Stimulated activated CD8-positive, alpha-beta memory T cell treated with anti-CD3 and anti-CD28 coated beads, Interleukin-7, amount 100 ng/mL, for 24 hours (primary cell): ENCODE measurements around the gene VTN.

ENCODE experiments used
- DNase-seq: peaks from one replicate; pipeline ENCODE4 v3.0.0-alpha.2; 2020; ENCODE audit warnings: low read depth

VTN gene

DNA sequence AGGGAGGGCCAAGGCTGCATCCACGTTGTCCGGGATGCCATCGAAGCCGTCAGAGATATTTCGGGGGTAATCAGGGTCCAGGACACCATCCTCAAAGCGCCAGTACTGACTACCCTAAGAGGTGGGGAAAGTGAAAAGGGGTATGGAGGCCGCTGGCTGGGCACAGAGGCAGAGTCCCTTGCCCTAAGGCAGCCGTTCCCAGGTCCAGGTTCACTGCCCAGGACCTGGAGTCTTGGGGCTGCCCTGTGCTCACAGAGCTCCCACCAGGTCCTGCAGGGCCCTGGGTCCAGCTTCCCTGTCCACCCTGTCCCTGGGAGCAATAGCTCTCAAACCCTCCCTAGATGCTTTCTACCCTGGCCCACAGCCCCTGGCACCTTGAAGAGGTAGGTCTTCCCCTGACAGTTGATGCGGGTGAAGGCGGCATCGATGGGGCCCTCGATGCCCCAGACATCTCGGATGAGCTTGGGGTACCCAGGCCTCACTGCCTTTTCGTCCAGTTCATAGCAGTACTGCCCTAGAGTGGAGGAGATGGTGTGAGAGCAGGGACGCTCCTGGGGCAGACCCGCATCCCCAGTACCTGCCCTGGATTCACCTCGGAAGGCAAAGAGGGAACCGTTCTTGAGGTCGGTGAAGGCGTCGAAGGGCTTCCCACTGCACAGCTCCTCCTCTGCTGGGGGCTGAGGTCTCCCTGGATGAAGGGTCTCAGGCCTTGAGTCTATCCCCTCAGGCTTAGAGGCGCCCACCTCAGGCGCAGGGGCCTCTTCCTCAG, 1.0 kb downstream of the VTN start:
- DNase-seq: no peak

DNA sequence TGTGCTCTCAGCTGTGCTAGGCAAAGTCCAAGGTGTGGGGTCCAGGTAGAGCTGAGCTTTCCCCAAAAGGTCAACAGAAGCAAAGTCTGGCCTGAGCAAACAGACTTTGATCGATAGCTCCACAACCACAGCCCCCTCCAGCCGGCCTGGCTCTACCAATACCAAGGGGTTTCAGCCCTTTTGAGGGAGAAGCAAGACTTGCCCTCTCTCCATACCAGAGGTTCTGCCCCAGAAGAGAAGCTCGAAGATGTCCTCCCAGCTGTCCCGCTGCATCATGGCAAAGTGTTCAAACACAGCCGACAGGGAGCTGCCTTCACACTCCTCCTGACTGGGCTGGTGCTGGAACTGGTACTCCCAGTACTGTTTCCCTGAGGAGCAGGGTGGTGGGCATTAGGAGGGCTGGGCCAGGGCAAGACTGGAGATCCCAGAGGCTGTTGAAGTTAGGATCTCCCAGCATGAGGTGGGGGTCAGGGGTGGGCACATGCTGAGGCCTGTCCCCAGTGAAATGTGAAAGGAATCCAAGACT, 1.7 kb downstream of the VTN start:
- DNase-seq: no peak

DNA sequence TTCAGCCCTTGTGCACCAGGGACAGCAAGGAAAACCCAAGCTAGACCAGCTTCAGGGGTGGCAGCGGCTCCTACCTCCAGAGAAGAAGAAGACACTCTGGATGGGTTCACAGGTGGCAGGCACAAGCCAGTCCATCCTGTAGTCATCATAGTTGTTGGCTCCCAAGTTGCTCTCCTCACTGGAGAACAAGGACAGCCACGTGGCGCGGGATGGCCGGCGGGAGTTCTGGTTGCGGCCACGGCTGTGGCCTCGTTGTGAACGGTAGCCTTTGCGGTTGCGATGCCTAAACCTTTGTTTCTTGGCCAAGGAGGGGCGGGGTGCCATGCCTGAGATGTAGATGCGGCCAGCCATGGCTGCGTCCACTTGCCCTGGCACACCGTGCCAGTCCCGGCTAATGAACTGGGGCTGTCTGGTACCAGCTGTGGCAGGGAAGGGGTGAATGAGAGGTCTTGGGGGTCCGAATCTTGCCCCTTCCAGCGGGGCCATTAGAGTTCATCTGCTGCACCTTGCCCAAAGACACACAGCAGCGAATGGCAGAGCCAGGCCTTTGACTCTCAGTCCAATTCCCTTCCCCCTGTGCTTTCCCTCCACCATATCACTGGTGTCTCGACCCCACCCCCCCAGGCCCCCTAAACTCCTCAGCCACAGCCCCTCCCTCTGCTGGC, 2.3 kb downstream of the VTN start:
- no peak for DNase-seq

DNA sequence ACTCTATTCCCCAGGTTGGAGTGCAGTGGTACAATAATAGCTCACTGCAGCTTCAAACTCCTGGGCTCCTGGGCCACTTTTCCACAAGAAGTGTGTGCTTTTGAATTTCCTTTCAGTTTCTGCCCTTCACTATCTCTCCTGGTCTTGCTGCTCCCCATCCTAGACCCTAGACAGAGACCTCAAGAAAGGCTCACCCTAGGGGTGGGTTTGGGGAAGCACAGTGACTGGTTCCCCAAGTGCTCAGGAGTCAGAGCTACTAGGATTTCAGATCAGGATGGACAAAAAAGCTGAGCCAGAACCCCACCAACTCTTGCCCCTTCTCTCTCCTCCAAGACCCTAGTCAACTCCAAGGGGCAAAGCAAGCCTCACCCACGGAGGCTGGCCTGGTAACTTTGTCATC, 3.5 kb downstream of the VTN start:
- no peak for DNase-seq

DNA sequence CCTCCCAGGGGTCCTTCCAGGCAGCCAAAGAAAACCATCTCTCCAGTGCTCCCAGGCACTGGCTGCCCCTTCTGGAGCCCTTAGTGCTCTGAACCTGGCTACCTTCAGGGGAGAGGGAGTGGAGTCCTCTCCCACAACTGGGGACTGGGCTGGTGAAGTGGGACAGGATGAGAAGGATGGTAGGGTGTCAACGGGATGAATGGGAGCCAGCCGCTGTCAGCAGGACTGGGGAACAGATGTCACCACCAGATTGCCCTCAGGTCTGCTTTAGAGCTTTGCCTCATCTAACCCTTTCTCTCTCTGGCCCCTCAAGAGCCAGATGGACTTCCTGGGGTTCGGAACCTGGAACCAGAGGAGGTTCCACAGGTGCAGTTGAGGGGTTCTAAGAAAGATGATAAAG, 4.6 kb downstream of the VTN start:
- no peak for DNase-seq

DNA sequence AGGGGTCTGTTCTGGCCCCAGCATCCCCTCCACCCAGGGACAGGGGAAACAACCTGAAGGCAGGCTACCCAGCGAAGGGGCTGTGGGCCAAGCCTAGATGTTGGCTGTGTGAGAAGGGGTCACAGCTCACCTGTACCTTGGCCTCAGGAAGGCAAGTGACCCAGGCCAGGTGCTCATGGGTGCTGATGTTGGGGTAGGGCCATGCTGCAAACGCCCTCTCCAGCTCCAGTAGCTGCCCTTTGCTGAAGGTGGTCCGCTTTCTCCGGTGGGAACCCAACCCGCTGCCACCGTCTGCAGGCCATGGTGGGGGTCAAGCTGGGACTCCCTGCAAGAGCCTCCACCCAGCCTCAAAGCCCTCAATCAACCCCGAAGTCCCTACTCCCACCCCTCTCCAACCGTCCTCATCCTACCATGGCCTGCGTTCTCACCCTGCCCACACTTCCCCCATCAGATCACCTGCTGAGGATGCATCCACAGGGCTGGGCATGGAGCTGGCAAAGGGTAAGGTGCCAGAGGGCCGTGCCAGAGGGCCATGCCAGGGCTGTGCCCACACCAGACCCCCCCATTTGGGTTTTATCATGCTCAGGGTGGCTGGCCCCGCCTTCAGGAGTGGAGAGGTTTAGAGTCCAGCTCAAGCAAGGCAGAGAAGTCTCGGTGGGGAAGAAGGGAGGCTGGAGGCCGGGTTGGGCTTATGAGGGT, 5.3 kb downstream of the VTN start, which contains the start of gene SEBOX:
Gene SEBOX (minus strand): TSS at position 535 of the 699 bp plus-strand sequence. CDS start 48 bp downstream, at position 487.
- DNase-seq: no peak

DNA sequence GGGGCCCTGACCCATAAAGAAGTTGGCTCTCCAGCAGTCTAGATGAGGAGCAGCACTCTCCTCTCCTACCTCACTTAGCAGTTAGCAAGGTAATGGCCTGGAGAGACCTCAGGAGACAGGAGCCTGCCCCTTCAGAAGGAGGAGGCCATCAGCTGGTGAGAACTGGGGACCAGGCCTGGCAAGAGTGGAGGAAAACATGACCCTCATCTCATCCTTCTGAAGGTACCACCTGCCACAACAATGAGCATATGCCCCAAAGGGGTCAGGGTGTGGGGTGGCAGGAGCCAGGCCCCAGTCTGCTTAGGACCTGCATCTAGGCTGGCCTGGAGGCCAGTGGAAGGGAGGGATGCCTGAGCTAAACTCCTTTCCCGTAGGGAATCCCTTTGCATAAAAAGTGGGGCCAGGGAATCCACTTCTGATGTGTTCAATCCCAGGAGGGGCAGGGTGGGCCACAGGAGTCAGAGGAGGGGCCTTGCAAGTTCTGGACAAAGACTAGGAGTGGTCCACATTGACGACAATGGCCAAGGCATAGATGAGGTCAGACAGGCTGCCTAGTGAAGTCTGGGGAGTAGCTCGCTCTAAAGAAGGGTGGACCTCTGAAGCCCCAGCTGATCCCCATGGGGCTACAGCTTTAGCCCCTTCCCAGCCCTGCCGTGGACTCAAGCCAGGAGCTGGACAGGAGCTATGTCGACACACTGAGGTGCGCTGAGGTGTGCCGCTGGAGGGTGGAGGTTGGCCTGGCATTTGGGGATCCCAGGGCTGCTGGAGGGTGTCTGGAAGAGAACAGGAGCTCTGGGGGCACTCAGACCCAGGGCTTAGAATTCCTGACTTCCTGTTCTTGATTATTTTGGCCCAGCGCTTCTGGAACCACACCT, 6.1 kb downstream of the VTN start:
- DNase-seq: no peak

DNA sequence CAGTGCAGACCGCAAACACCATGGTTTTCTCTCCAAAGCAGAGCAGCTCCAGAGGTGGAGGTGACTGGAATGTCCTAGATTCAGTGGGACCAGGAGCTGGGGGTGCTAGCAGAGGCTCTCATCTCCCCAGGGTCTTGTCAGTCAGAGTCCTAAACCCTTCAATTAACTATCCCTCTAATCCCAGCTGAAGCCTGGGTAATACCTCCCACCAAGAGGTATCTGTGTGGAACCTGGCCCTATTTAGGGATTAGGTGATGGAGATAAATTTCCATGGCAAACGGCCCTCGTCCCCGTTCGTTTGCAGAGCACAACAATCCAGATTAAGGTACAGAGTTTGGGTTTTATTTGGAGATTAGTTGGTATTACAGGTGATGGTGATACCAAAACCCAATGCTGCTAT, 6.9 kb downstream of the VTN start:
- no peak for DNase-seq

DNA sequence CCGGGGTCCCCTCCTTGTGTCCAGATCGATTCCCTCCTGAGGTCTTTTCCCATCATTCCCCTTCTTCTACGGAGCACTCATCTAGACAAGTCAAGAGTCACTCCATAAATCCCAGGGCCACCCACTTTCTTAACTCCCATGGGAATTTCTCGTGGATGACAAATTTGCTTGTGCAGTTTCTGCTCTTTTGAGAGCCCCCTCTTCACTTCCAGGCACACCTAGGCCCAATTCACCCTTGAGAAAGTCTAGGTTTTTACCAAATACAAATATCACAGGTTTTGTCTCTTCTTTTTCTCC, 12.3 kb downstream of the VTN start:
- DNase-seq: no peak

DNA sequence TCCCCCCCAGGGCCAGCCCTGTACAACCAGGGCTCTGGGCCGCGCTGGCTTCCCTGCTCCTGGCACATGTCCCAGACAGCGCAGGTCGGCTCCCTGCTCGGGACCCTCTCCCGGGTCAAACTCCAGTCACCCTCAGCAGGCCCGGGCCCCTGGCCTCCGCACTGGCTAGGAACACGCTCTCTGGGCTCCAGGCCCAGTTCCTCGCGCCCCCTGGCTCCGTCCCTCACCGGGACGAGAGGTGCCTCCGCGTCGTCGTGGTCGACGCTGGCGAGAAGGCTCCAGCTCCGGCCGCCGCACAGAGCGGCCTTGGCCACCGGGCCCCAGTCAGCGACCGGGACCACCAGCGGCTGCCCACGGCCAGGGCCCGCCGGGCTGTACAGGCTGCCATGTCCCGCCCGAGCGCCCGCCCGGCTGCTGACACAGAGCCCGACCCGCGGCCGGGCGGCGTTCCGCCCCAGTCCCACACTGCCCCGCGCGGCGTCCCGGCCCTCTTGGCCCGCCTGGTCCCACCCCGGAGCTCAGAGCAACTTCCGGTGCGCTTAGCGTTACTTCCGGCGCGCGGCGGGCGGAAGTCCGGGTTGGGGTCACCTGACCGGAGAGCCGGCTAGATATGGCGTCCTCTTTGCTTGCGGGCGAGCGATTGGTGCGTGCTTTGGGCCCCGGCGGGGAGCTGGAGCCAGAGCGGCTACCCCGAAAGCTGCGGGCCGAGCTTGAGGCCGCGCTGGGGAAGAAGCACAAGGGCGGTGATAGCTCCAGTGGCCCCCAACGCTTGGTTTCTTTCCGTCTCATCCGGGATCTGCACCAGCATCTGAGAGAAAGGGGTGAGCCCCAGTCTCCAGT, 12.8 kb downstream of the VTN start, which contains the start of gene POLDIP2:
Gene POLDIP2 (minus strand): TSS at position 467 of the 840 bp plus-strand sequence. CDS start 79 bp downstream, at position 388.
- DNase-seq: peak; percentile 91

DNA sequence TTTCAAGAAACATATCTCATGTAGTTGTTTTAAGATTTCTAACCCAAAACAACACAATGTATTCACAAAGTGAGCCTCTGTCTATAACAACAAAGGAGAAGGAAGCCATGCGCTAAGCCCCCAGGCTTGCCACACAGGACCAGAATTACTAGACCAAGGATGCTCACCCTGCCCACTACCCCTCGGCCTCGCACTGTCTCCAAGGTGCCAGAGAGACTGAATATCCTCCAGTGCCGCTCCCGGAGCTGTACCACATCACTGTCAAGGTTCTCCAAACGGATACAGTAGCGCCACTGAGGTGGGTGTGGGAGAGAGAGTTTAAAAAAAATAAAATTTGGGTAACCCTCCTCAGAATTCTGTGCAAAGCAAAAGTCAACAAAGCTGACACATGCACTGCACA, 19.8 kb downstream of the VTN start:
- DNase-seq: no peak

DNA sequence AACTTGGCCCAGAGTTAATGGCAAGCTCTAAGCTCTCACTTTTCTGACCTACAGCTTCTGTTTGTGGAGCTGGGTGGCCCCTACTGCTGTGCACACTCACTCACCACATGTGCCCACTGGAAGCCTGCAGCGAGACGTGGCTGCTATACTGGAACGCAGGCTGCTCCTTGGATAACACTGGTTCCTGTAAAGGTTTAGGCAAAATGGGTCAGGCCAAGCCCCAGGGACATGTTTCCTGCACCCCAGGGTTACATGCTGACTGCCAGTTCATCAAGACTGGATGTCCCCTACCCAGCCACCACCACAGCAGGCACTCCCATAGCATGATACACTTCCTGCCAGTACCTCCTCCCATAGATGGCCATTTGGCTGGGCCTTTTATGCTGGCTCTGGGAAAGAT, 21.1 kb downstream of the VTN start:
- DNase-seq: no peak

DNA sequence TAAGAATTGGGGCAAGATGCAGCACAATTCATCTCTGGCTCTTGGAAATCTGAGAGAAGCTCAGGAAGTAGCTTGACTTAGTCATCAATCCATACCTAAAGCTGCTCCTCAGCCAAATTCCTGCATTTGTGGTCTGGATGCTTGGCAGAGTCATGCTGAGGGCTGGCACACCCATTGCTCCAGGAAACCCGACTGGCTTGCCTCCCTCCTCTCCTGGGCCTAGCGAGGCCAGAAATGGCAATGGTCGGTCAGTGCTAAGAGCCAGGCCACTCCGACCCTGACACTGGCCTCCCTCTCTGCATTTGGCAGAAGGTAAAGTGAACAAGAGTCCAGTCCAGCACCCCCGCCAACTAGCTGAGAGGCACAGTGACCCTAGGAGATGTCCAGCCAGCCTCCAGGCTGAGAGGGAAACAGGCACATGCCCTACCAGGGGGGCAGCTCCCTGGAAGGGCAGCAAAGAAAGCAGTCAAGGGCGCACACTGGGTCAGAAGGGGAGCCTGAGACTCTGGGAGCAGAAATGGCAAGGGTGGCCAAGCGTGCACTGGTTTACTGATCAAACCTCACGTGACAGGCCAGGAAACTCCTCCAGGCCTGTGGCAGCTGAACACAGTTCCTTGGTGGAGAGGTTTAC, 22.7 kb downstream of the VTN start:
- DNase-seq: no peak

DNA sequence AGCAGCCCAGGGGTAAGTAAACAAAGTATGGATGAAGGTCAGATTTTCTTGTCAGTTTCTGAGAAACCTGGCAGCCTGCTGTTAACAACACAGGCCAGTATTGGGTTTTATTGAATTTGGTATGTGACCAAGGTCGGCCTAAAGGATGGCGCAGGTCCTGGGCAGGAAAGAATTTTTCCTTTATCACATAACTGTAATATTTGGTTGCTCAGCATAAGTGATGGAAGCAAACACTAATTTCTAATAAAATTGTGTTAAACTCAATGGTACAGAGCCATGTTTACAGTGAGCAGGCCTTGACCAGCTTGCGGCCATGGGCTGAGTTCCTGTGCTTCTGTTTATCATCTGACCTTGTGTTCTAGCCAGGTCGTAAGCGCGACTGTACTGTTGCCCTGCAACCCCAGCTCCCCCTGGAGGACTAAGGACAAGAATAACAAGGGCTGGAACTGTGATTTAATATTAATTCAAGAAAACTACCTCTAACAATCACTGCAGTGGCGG, 23.3 kb downstream of the VTN start:
- DNase-seq: no peak

DNA sequence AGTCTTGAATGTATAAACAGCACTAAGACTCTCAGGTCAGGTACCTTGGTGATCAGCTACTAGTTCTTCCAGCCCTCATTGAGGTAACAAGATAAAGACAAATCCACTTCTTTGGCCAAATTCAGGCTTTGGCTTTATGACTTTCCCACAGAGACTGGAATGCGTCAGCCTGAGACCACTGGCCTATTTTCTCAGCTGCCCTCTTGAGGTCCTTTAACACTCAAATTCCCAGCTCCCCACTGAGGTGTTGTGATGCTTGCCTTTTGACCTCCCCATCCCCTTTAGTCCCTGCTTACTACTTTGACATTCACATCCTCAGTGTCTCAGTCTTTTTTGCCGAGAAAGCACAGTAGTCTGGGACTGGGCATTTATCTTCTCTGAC, 23.9 kb downstream of the VTN start:
- DNase-seq: no peak

DNA sequence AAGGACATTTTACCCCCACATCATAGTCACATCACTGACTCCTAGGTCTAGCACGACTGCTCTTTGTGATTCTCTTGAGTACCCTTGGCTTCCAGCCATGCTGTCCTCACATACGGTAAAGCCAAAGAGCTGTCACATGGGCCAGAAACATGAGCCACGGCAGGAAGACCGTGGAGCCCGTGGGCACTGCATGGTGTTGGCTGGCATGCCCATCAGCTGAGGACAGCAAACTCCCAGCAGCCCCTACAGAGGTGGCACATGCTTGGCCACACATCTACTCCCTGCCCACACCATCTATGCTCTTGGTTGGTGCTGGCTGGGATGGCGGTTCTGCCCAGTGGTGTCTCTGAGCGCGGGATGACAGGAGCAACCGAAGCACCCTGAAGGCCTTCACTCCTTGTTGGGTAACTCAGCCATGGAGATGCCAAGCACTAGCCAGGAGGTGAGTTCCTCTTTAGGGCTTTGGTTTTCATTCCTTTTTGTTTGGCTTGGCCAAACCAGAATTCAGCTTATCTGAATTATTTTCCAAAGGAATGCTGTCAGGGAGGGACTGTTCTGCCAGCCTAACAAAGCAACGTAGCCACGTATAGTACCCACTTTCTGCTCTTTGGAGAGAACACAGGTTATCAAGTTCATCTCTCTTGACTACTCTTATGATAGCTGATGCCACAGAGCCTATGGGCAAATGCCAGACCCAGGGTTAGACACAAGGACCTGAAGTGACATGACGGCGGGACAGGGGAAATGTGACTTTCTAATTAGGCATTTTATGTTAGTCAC, 24.5 kb downstream of the VTN start:
- DNase-seq: no peak

DNA sequence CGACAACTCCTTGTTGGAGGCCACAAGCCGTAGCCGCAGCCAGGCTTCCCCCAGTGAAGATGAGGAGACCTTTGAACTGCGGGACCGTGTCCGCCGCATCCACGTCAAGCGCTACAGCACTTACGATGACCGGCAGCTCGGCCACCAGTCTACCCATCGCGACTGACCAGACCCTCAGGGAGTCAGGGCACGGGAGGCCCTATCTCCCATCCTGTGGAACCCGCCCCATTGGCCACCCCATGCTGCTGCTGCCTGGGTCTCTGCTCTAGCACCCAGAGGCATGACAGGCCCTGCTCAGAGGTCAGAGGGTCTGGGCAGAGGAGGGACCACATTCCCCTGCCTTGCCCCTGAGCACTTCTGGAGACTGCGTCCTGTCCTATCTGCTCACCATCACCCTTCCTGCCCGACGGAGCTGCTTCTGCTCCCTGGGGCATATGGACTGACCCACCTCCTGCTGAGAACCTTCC, 25.6 kb downstream of the VTN start:
- no peak for DNase-seq

DNA sequence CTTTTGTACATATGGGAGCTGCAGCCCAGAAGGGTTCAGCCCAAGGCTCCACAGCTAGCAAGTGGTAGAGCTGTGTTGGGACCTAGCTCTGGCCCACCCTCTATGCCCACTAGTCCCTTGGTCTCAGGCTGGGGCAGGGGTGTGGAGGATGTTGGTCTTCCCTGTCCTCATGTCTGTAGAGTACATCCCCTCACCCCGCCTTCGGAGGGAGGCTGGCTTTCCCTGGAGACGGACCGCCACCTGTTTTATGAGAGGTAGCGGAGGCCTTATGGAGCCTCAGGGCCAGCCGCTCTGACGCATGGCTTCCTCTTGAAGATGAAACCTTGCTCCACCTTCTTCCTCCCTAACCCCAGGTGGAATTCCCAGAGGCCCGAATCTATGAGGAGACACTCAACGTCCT, 26.1 kb downstream of the VTN start:
- DNase-seq: no peak

DNA sequence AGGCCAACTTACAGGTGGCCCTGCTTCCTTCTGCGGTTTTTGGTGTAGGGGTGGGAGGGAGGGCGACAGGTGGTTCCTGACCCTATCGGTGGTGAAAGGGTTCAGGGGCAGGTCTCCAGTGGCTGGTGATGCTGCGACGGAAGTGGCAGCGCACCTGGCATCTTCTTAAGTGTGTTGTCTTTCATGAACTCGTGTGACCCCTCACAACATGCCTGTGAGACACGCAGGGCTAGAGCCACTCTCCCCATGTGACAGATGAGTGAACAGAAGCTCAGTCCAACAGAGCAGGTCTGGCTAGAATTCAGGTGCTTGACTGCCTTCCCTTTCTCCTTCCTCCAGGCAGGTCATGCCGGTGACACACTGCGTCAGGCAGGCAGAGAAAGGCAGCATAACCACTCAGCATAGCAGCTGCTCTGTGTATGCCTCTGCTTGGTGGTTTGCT, 26.6 kb downstream of the VTN start:
- no peak for DNase-seq
